OCI-LY1 (cell line): ENCODE results near the gene AURKAIP1.

ENCODE experiments used
- H2AFZ ChIP-seq: fragments of 200-600 bp; sonication (generic), shearing (Covaris generic); 2 replicates; pipeline ENCODE4 v1.6.0; 2014; ENCODE audit warnings: antibody characterized with exemption, mild to moderate bottlenecking, low read length
- H3F3A ChIP-seq: fragments of 200-600 bp; sonication (generic), shearing (Covaris generic); 2 replicates; pipeline ENCODE4 v1.6.0; 2014; ENCODE audit warnings: mild to moderate bottlenecking, antibody characterized with exemption, low read length, moderate library complexity; ENCODE audit not compliant: insufficient read depth
- H3K27ac ChIP-seq: fragments of 200-600 bp; sonication (generic); 2 replicates; pipeline ENCODE4 v1.5.1; 2014; ENCODE audit warnings: low read length, mixed run types, mild to moderate bottlenecking, low read depth; ENCODE audit not compliant: poor library complexity, severe bottlenecking
- H3K27me3 ChIP-seq: fragments of 200-600 bp; sonication (generic); 2 replicates; pipeline ENCODE4 v1.6.0; 2014; ENCODE audit warnings: antibody characterized with exemption, mild to moderate bottlenecking, low read length, moderate library complexity; ENCODE audit not compliant: insufficient read depth
- H3K36me3 ChIP-seq: fragments of 200-600 bp; sonication (generic); 2 replicates; pipeline ENCODE4 v1.6.1; 2014; ENCODE audit warnings: mild to moderate bottlenecking, antibody characterized with exemption, low read length, moderate library complexity, mixed read lengths; ENCODE audit not compliant: insufficient read depth
- H3K4me1 ChIP-seq: fragments of 200-600 bp; sonication (generic); 2 replicates; pipeline ENCODE4 v1.5.1; 2014; ENCODE audit warnings: mild to moderate bottlenecking, low read length, moderate library complexity; ENCODE audit not compliant: insufficient read depth, severe bottlenecking
- H3K4me2 ChIP-seq: fragments of 200-600 bp; sonication (generic), shearing (Covaris generic); 2 replicates; pipeline ENCODE4 v1.6.1; 2014; ENCODE audit warnings: low read length
- H3K4me3 ChIP-seq: fragments of 200-600 bp; sonication (generic); 2 replicates; pipeline ENCODE4 v1.5.1; 2014; ENCODE audit warnings: low read length, low read depth, mild to moderate bottlenecking, mixed read lengths; ENCODE audit not compliant: poor library complexity, severe bottlenecking
- H3K79me2 ChIP-seq: fragments of 200-600 bp; shearing (Covaris generic); 2 replicates; pipeline ENCODE4 v1.6.1; 2016; ENCODE audit warnings: mixed run types, low read length, mixed read lengths; ENCODE audit not compliant: insufficient read depth
- H3K9ac ChIP-seq: fragments of 200-600 bp; sonication (generic), shearing (Covaris generic); 2 replicates; pipeline ENCODE4 v1.6.1; 2014; ENCODE audit warnings: mild to moderate bottlenecking, low read length, mixed read lengths
- H3K9me2 ChIP-seq: fragments of 200-600 bp; sonication (generic), shearing (Covaris generic); 2 replicates; pipeline ENCODE4 v1.6.1; 2014; ENCODE audit warnings: low read depth, mild to moderate bottlenecking, low read length, mixed read lengths
- H3K9me3 ChIP-seq: fragments of 200-600 bp; shearing (Covaris generic); 2 replicates; pipeline ENCODE4 v1.6.1; 2014; ENCODE audit warnings: low read length, mixed read lengths
- H4K20me1 ChIP-seq: fragments of 200-600 bp; sonication (generic), shearing (Covaris generic); 2 replicates; pipeline ENCODE4 v1.6.0; 2016; ENCODE audit warnings: mild to moderate bottlenecking, low read length; ENCODE audit not compliant: insufficient read depth
- CTCF ChIP-seq: fragments of 200-600 bp; sonication (generic), shearing (Covaris generic); IDR thresholded peaks from 2 replicates; pipeline ENCODE4 v1.5.1; 2017; ENCODE audit warnings: mild to moderate bottlenecking, antibody characterized with exemption, low read length, moderate library complexity, mixed read lengths
- EZH2 ChIP-seq: fragments of 200-600 bp; sonication (generic), shearing (Covaris generic); IDR thresholded peaks from 2 replicates; pipeline ENCODE4 v1.8.0; 2017; ENCODE audit warnings: borderline replicate concordance, mixed run types, mild to moderate bottlenecking, antibody characterized with exemption, low read length, moderate library complexity, mixed read lengths

The AURKAIP1 gene

GRCh38 chr1:1366699-1367066 lies 8.3 kb downstream of the AURKAIP1 start:
- H3F3A ChIP-seq: no peaks in the 10 kb centered on the region

GRCh38 chr1:1365875-1366698 lies 8.9 kb downstream of the AURKAIP1 start:
- Histone ChIP-seq H3K4me2 (no peak overlapping the region), H3K9me2 (no peaks in the 10 kb centered on the region)

More at GRCh38 chr1:1366699-1367066, 8.3 kb downstream of the AURKAIP1 start:
- peaks cover 4% of the 10 kb centered on the region; the same call in 1 of the 2 replicates for H3K36me3 ChIP-seq
- H3K27ac ChIP-seq: no peak overlapping the region
- TF ChIP-seq CTCF: no peak
- no peak for TF ChIP-seq EZH2
- no peak overlapping the region for H3K4me3 ChIP-seq
- H3K9me3 ChIP-seq: peaks cover 3% of the 10 kb centered on the region
- H3K4me2 ChIP-seq: no peak overlapping the region
- no peaks in the 10 kb centered on the region for H3K27me3 ChIP-seq
- no peaks in the 10 kb centered on the region for H3K9me2 ChIP-seq
- no peak overlapping the region for H3K9ac ChIP-seq
- H4K20me1 ChIP-seq: no peaks in the 10 kb centered on the region
- peaks cover 2% of the 10 kb centered on the region for H3K4me1 ChIP-seq
- H3K79me2 ChIP-seq: no peaks in the 10 kb centered on the region
- no peak overlapping the region for H2AFZ ChIP-seq

GRCh38 chr1:1364266-1364665 lies 10.7 kb downstream of the AURKAIP1 start:
- H3F3A ChIP-seq: no peaks in the 10 kb centered on the region
- no peak overlapping the region for H2AFZ ChIP-seq
- no peaks in the 10 kb centered on the region for H3K9me2 ChIP-seq
- H3K27me3 ChIP-seq: no peaks in the 10 kb centered on the region; the same call in 1 of the 2 replicates
- no peak overlapping the region for H3K4me3 ChIP-seq
- H3K27ac ChIP-seq: no peak overlapping the region
- H3K4me2 ChIP-seq: no peak overlapping the region
- no peak for TF ChIP-seq EZH2
- no peak for TF ChIP-seq CTCF
- H3K9ac ChIP-seq: no peak overlapping the region
- peaks cover 3% of the 10 kb centered on the region for H3K9me3 ChIP-seq
- no peaks in the 10 kb centered on the region for H3K4me1 ChIP-seq
- H3K36me3 ChIP-seq: no peaks in the 10 kb centered on the region
- no peaks in the 10 kb centered on the region for H4K20me1 ChIP-seq
- H3K79me2 ChIP-seq: no peaks in the 10 kb centered on the region

More at GRCh38 chr1:1365875-1366698, 8.9 kb downstream of the AURKAIP1 start:
- Histone ChIP-seq H3K4me1 (no peaks in the 10 kb centered on the region), H3K27ac (no peak overlapping the region), H3K79me2 (no peaks in the 10 kb centered on the region), H3F3A (no peaks in the 10 kb centered on the region), H3K36me3 (no peaks in the 10 kb centered on the region), H4K20me1 (no peaks in the 10 kb centered on the region), H2AFZ (no peak overlapping the region), H3K27me3 (no peaks in the 10 kb centered on the region; the same call in 1 of the 2 replicates), H3K9ac (no peak overlapping the region), H3K4me3 (no peak overlapping the region), H3K9me3 (peaks cover 3% of the 10 kb centered on the region)
- TF ChIP-seq CTCF: no peak
- TF ChIP-seq EZH2: no peak
